ENCODE measurements around the gene EDA.

EDA gene

DNA sequence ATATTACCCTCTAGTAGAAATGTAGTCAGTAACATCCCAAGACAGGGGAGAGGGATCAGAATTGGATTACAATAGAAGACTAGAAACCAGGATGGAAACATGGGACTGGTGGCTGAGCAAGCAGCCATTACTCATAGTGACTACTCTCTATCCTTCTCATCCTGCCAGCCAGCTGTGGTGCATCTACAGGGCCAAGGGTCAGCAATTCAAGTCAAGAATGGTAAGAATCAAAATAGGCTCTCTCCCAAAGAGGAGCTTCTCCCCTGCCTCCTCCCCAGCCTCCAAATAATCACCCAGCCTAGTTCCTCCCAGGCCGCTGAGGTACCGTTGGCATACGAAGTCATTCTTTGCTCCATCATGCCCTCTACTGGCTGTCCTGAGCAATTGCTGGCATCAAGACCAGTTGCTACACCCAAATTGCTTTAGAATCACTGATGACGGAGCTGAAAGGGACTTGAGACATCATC is 414.4 kb downstream of the EDA start:
- peak; percentile 22 for DNase-seq

DNA sequence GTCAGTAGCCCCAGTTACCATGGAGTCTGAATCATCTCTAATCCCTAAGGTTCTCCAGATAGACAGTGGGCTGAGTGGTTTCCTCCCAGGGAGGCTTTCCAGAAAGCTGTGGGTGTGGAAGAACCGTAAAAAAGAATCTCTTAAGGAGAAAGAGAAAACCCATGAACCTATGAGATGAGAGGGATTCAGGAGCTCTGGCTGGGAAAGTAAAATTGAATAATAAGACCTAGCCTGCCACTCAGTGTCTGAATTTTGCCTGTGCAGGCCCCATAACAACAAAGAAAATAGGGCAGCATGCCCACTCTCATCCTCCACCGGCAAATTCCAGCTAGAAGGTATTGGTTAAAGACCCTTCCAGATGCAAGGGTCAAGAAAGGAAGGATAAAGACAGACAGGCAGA is 416.9 kb downstream of the EDA start:
- DNase-seq, result no peak

DNA sequence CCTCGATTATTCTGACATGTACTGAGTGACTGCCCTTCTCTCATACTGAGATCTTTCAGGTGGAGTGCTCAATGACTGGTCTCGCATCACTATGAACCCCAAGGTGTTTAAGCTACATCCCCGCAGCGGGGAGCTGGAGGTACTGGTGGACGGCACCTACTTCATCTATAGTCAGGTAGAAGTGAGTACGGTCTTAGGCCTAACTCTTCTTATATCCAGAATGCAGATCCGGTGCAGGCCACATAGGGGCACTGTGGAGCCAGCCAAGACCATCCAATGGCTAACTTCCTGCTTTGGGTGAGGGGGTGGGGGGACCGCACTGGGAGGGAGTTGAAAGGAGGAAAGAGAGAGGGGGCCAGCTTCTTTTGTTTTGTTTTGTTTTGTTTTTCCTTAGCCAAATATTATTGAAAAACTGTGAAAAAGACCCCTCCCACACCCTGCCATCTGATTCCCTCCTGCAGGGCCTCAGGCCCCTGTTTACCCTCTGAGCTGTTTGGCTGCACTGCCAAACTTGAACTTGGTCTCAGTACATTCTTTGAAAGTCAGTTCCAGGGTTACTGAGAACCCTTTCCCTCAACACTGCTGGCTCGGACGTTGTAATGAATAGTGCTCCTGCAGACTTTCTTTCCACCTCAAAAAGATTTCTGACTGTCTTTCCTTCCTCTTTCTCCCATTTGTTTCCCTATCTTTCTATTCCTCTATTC is 417.6 kb downstream of the EDA start:
- DNase-seq, result peak; percentile 12

DNA sequence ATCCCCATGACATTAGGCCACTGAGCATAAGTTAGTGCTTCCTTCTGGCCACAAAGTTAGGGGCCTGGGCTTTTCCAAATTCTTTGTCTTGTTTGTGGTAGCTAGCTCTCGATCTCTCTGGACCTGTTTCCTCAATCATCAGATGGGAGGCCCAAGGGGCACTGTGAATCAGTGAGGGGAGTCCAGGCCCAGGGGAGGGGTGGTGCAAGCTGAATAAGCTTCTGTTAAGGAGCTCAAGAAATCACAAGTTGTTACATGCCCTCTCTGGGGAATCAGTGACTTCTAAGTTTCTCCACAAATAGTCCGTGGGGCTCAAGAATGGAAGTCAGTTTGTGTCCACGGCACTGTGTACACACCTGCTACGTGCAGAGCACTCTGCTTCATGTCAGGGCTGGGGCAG is 418.7 kb downstream of the EDA start:
- no peak for DNase-seq

DNA sequence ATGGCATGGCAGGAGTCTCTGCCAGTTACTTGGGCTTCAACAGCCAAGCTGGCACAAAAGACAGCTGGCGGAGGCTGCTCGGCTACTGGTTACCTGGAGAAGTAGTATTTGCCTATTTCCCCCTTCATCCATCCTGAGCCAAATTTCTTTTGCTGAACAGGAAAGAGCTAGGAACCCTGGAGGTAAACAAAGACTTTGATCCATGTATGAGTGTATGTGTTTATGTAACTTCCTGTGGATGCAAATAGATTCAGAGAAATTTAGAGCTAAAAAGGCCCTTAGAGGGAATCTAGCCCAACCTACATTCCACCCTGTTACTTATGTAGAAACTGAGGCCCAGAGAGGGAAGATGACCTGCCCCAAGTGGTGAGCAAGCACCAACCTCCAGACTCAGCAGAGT is 422.6 kb downstream of the EDA start:
- no peak for DNase-seq

DNA sequence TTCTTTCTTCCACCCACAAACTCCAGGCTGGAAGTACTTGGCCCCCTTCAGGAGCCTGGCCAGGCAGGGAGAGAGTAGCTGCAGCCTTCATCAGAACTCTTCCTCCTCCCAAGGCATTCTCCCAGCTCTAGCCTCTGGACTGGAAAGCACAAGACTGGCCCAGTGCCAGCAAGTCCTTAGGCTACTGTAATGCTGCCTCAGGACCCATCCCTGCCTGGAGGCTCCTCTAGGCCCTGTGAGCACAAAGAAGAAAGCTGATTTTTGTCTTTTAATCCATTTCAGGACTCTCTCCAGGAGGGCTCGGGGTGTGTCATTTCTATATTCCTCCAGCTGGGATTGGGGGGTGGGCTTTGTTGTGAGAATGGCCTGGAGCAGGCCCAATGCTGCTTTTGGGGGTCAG is 423.0 kb downstream of the EDA start:
- no peak for DNase-seq

DNA sequence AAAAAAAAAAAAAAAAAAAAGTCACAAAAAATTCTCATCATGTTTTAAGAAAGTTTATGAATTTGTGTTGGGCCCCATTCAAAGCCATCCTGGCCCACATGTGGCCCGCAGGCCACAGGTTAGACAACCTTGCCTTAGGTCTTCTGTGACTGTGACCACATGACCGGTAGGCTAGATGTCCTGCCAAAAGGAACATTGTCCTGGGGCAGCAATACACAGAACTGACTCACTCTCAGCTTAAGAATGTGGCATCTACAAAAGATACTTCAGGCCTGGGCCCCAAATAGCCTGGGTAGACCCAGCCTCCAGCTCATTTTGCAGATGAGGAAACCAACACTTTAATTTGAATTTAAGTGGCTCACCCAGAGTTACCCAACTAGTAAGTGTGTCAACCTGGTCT is 423.8 kb downstream of the EDA start:
- DNase-seq, result no peak

DNA sequence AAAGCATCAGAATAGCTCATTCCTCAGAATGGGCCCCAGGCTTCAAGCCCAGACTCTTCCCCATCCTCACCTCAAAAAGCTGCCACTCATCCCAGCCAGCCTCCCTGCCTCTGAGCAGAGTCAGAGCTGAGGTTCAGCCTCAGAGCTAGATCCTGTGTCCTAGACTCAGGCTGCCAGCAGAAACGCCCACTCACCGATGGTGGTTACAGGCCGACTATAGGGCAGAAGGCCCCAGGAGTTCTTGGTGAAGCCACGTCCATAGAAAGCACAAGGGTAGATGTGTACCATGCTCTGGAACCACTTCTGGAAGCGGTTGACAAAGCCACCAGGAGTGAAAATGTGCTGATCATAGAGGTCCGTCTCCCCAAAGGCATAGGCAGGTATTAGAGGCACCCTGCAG is 426.1 kb downstream of the EDA start:
- DNase-seq, result no peak

DNA sequence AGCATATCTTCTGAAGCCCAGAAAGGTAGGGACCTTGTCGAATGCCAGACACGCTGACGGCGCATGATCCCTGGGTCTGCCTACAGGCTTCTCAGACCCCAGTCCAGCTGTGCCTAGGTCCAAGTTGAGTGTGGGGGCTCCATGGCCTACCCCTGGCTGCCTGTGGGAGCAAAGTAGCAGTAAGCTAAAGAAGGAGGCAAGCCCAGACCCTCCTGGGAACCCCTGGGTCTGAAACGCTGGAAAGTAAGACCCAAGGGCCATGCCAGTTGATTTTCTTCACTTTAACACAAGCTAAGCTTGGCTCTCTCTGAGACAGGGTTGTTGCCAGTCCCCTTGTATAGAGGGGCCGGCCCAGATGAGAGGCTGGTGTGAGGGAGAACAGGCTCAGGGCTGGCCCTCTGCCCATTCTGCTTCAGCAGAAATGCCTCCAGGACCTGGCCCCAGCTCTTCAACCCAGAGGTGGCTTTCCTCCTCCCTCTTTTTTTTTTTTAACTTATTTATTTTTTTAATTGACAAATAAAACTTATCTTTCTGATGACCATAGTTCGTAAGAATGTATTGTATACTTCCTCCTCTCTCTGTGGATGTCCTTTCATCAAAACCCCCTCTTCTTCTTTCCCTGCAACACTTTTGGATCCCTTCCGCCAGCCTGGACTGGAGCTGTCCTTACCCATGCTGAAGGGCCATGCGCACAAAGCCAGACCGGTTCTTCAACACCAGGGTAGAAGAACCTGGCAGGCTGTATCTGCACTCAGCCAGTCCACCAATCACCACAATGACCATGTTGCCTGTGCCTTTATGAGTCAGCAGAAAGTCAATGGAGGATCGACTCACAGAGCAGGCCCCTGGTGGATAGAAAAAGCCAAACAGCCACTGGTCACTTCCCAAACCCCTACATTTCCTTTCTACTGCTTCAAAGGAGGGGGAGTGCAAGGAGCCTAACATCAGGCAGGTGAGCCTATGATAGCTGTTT is 426.8 kb downstream of the EDA start:
- no peak for DNase-seq

DNA sequence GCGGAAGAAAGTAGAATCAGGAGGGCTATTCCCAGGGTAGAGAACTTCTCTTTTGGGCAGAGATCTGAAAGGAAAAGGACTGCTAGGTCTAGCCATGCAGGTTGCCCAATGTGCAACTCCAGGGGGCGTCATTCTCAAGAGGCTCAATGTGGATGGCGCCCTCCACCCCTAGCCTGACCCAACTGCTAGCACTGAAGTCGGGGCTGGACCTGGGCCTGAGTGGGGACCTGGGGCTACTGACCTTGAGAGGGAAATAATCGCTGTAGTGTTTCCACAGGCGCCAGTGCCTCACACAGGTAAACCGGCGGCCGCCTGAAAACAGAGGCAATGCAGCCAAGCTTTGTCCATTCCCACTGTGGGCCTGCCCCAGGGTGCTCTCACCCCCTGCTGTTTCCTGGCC is 427.8 kb downstream of the EDA start:
- DNase-seq, result no peak

DNA sequence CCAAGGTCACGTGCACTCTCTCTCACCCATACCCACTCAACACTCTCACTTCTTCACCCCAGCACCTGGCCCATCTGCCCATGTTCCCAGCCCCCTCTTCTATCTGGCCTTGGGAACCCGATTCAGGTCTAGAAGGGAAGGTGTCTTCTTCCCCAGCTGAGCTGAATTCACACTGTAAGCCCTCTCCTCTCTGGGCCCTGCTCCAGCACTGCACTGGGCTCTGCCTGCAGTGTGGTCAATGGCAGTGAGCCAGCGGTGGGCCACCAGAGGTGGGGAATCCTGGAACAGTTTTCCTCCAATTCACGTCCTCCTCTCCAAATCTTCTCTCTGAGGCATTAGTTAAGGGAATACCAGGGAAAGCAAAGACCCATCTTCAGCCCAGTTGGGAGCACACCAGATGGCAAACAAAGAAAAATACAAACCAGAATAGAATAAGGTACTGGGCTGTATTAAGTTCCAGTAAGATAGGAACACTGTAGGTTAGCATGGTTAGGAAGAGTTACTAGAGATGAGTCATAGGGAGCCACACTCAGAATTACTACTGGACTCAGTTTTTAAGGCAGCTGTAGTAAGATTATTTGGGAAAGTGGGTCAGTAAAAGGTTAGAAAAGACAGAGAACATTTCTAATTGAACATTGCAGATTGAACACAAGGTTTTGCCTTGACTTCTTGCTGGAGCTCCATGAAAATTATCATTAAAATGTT is 428.8 kb downstream of the EDA start:
- no peak for DNase-seq

DNA sequence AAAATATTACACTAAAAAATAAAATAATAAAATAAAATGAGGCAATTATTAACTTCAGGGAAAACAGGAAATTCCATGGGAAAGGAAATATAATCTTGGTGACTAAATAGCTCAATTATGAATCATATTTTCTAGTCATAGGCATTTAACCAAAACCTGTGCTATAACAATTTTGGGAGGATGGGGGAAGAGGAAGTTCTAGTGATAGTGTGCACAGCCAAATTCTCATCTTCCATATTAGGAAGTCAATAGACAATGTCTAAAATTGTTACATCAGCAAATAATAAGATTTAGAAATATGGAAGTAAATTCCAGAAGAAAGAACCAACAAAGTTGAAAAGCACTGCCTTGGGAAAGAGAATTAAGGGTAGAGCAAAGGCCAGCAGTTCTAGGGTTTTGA is 431.1 kb downstream of the EDA start:
- DNase-seq, result no peak

DNA sequence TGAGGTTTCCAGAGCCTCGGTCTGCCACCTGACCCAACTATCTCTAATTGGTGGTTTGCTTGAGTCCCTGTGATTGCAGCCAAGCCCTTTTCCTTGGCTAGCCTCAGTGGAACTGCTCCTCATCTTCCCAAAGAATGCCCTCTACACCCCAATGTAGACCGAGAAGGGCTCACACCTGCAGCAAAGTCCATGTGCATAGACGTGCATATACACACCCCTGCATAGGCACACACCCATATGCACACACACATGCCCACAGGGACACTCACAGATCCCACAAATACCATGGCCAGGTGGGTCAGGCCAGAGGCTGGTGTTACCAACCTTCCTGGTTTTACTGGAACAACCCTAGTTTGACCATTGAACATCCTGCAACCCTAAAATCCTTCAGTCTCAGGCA is 433.5 kb downstream of the EDA start:
- no peak for DNase-seq

DNA sequence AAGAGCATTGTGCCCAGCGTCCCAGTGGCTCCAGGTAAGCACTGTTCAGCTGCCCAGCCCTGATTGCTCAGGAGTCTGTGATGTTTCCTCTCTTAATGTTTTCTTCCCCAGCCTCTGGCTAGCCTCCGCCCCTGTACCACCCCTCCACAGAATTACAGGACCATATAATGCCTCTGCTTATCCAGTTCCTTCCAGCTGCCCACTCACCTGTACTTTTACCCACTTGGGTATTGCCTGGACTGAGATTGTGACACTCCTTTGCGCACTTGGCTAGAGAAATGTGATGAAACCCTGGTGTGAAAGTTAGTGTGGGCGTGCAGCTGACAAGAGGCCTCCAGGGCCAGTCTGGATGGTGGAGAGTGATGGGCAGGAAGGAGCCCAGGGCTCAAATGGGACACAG is 434.0 kb downstream of the EDA start, which contains the start of gene AWAT2:
AWAT2 (minus strand) TSS at position 14 of the 400 bp plus-strand sequence; CDS start at position 8, 6 bp downstream.
- no peak for DNase-seq

DNA sequence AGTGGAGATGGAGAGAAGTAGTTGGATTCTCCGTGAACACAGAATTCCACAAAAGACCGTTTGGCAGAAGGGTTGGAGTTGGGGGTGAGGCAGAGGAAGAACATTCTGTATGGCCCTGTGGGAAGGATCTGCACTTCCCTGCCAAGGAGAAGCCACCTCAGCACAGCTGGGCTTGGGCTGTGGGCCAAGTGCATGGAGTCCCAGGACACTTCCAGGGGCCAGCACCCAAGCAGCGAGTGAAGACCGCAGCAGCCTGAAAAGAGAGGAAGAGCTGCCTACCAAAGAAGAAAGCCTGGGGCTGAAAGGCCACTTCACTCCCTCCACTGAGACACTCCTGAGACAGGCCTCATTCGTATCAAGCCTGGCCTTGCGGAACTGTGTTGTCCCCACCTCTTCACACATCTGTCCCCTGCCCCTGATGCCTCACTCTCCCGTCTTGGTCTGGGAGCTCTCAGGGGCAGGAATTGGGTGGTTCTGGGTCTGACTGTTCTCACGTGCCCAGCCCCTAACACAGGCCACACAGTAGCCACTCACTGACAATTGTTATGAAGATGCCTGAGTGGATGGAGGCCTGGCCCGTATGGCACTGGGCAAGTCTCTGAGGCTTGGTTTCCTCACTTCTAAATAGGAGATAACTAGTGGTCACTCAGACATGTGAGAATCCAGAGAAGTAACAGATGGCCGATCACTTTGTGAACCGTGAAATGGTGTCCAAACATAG is 437.1 kb downstream of the EDA start:
- DNase-seq, result no peak

DNA sequence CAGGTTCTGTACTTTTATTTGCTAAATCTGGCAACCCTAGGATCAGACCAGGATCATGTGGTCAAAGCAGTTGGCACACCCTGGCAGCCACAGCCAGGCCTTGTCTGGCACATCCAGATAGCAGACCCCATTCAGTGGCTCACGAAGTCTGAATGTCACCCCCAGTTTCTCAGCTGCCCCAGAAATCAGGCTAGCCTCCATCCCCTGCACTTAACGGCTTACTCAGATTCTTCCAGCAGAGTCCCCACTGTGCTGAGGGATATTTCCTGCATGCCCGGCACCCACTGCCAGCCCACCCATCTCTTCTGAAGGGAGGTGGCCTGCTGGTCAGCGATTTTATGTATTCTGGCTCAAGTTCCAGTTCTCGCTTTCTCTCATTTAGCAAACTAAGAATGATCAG is 438.5 kb downstream of the EDA start:
- no peak for DNase-seq

DNA sequence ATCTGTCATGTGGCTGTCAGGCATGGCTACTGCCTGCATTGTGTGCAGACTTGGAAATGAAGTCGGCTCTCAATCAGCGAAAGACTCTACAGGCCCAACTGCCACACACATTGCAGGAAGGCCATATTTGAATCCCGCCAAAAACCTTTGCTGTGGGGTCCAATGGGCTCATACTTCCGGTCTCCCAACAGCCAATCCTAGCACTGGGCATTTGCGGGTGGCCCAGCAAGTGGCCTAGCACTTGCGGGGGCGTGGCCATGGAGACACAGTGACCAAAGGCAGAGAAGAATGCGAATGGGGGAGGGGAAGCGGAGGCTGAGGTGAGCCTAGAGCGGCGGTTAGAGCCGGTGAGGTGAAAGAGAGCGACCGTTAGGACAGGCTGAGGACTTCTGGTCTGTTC is 446.2 kb downstream of the EDA start, which contains the start of gene OTUD6A:
OTUD6A (plus strand) TSS at position 382 of the 400 bp plus-strand sequence. CDS start 68 bp downstream, outside the sequence.
- DNase-seq, result no peak

DNA sequence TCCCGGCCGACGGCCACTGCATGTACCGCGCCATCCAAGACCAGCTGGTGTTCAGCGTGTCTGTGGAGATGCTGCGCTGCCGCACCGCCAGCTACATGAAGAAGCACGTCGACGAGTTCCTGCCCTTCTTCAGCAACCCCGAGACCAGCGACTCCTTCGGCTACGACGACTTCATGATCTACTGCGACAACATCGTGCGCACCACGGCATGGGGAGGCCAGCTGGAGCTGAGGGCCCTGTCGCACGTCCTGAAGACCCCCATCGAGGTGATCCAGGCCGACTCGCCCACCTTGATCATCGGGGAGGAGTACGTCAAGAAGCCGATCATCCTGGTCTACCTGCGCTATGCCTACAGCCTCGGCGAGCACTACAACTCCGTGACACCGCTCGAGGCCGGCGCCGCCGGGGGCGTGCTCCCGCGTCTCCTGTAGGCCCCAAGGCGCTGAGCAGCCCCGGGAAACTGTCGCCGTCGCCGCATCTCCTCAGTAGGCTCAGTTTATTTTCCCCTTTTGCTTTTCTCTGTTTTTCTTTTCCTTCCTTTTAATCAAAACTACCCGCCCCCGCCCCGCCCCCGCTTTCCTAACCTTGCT is 447.1 kb downstream of the EDA start:
- DNase-seq, result no peak

DNA sequence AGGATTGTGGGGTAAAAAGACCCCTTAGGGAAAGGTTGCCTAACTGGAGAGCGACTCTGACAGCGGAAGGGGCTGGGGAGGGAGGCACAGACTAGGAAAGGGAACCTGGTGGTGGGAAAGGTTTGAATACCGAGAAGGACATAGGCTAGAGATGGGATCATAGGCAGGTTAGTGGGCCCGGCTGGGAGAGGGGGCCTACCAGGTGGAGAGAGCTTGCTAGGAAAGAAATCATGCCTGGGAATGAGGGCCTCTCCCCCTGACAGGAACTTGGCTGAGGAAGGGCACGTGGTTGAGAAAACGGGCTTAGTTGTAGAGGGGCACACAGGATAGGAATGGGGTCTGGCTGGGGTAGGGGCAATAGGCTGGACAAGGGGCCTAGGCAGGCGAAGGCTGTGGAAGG is 450.7 kb downstream of the EDA start:
- no peak for DNase-seq

DNA sequence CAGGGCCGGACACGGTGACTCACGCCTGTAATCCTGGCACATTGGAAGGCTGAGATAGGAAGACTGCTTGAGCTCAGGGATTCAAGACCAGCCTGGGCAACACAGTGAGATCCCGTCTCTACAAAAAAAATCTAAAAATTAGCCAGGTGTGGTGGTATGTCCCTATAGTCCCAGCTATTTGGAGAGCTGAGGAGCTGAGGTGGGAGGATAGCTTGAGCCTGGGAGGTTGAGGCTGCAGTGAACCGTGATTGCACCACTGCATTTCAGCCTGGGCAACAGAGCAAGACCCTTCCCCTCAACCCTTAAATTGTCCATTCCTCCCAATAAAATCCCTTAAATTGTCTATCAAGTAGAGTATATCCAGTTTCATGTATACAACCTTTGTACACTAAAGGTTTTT is 463.4 kb downstream of the EDA start:
- no peak for DNase-seq

DNA sequence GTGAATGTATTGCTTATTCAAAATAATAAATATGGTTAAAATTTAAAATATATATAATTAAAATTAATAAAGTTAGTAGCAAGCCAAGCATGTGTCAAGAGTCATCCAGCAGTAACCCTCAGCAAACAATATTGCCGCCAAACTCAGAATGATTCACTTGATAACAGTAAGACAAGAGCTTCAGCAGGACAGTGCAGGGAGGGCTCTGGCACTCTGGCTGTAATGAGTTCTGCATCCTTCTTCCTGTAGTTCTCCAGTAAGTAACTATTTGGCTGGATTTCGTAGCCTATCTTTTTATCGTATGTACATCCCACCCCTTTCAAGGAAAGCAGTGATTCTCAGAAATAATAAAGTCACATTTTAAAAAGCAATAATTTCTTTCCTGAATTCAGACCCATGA is 464.0 kb downstream of the EDA start:
- no peak for DNase-seq

DNA sequence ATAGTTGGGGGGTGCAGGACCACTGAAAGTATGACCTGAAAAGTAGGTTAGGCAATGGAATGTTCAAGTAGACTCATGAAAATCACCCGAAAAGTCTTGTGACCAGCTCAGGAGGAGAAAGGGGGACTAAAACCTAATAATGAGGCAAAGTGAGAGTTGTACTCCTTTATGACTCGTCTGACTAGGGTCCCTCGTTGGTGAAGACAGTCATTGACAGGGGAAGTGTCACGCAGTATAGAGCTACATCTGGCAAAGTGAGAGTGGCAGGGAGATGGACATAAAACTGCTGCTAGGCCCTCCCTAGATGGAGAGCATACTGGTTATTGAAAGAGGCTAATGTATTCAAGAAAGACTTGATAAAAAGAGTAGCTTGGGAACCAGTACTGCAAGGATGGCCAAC is 466.8 kb downstream of the EDA start:
- DNase-seq, result no peak

Measured in activated naive CD4-positive, alpha-beta T cell treated with Interleukin-2 at 50 U/mL for 16 hours (primary cell).